GM18526 (cell line): Measurements from ENCODE around the gene RFLNA.

Experiments
- POLR2A ChIP-seq: IDR thresholded peaks from 3 replicates; pipeline ENCODE4 v1.6.1; 2011; ENCODE audit not compliant: insufficient read length; ENCODE audit errors: extremely low read depth

Gene RFLNA

DNA sequence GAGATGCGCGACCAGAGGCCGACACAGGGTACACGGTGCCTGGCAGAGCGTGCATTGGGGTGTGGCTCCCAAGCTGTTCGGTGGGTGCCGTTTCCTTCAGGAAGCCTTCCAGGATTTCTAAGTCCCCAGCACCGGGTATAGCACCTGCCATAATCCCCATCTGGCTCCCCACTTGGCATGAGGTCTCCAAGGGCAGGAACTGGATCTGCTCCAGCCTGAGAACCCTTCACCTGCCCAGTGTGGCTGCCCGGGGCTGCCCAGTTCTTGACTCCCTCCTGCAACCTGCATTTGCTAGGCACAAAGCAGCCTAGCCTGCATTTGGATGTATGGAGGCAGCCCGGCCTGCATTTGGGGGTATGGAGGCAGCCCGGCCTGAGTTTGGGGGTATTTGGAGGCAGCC lies 69.7 kb downstream of the RFLNA start:
- TF ChIP-seq POLR2A: no peak
